Measurements from ENCODE around the gene POLR1A.

Gene POLR1A

DNA sequence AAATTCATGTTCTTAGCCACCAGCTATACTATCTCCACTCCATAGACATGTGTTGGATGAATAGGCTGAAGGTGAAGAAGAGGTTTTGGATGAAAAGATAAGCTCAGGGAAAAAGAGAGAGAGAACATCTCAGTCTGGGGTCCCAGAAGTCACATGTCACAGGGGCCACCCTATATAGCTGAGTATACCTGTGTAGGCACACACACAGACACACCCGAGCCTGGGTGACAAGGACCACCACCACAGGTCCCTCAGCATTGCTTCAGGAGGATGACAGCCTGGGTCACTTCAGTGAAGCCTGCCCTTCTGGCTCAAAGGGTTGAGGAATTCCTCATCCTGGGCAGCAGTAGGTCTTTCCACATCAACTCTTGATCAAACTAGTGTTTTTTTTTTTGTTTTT is 56.2 kb downstream of the POLR1A start:
- H3K4me1 ChIP-seq (ENCODE audit: control insufficient read depth, insufficient read depth, low read length): no peaks in the 10 kb centered on the region
- CTCF ChIA-PET: no interaction called here
- POLR2A ChIA-PET: no interaction called here

DNA sequence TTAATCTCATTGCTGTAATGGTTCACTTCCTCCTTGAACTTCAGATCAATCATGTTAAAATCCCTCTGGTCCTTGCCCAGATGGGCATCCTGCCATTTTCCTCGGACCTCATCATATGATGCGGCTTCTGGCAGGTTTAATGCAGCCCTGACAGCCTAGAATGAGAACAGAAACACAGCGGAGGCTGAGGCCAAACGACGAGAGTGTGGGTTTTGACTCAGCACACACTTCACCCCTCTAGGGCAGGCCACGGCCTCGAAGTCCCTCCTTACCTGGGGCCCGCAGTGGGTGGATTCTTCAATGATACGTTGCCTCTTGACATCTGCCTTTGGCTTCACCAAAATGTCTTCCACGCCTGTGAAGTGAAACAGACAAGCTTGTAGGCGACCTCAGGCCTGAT is 56.8 kb downstream of the POLR1A start:
- Histone ChIP-seq H3K36me3 (ENCODE audit: control insufficient read depth in 2 of 2, insufficient read depth in 1 of 2, low read length in 2 of 2) (peaks cover 30 to 96% of the 10 kb centered on the region in 2 experiments), H3K27ac (ENCODE audit: extremely low read depth, low read depth, low read length) (no peak overlapping the region), H3K4me3 (ENCODE audit: low read depth, low read length) (no peak overlapping the region), H3K9me3 (ENCODE audit: control insufficient read depth, insufficient read depth, low read depth, low read length) (no peaks in the 10 kb centered on the region), H3K4me1 (ENCODE audit: control insufficient read depth, insufficient read depth, low read length) (no peaks in the 10 kb centered on the region)
- ChIA-PET POLR2A (no interaction called here), CTCF (no interaction called here)
- TF ChIP-seq ZNF274 (IDR thresholded peaks at IDR 0.05; ENCODE audit: low read length) (no peak), ZNF274 (tag by site-specific recombination; IDR thresholded peaks at IDR 0.05; ENCODE audit: borderline replicate concordance) (no peak), ZNF555 (tag by site-specific recombination; conservative IDR thresholded peaks at IDR 0.05) (no peak), ZBTB17 (tag by site-specific recombination; IDR thresholded peaks at IDR 0.05) (no peak), ZNF544 (tag by site-specific recombination; IDR thresholded peaks at IDR 0.05) (no peak), ZNF202 (tag by site-specific recombination; IDR thresholded peaks at IDR 0.05; ENCODE audit: borderline replicate concordance) (no peak), WT1 (tag by site-specific recombination; IDR thresholded peaks at IDR 0.05) (no peak), ZNF677 (tag by site-specific recombination; IDR thresholded peaks at IDR 0.05) (no peak), ZEB2 (tag by site-specific recombination; IDR thresholded peaks at IDR 0.05) (no peak), ZIC2 (tag by site-specific recombination; IDR thresholded peaks at IDR 0.05) (no peak), ZNF501 (tag by site-specific recombination; IDR thresholded peaks at IDR 0.05) (no peak), ZNF138 (tag by site-specific recombination; IDR thresholded peaks at IDR 0.05; ENCODE audit: borderline replicate concordance) (no peak)
- TF ChIP-seq, protein P1, sequence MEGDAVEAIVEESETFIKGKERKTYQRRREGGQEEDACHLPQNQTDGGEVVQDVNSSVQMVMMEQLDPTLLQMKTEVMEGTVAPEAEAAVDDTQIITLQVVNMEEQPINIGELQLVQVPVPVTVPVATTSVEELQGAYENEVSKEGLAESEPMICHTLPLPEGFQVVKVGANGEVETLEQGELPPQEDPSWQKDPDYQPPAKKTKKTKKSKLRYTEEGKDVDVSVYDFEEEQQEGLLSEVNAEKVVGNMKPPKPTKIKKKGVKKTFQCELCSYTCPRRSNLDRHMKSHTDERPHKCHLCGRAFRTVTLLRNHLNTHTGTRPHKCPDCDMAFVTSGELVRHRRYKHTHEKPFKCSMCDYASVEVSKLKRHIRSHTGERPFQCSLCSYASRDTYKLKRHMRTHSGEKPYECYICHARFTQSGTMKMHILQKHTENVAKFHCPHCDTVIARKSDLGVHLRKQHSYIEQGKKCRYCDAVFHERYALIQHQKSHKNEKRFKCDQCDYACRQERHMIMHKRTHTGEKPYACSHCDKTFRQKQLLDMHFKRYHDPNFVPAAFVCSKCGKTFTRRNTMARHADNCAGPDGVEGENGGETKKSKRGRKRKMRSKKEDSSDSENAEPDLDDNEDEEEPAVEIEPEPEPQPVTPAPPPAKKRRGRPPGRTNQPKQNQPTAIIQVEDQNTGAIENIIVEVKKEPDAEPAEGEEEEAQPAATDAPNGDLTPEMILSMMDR (tag by site-specific recombination; IDR thresholded peaks at IDR 0.05): no peak
- TF ChIP-seq, protein P2, sequence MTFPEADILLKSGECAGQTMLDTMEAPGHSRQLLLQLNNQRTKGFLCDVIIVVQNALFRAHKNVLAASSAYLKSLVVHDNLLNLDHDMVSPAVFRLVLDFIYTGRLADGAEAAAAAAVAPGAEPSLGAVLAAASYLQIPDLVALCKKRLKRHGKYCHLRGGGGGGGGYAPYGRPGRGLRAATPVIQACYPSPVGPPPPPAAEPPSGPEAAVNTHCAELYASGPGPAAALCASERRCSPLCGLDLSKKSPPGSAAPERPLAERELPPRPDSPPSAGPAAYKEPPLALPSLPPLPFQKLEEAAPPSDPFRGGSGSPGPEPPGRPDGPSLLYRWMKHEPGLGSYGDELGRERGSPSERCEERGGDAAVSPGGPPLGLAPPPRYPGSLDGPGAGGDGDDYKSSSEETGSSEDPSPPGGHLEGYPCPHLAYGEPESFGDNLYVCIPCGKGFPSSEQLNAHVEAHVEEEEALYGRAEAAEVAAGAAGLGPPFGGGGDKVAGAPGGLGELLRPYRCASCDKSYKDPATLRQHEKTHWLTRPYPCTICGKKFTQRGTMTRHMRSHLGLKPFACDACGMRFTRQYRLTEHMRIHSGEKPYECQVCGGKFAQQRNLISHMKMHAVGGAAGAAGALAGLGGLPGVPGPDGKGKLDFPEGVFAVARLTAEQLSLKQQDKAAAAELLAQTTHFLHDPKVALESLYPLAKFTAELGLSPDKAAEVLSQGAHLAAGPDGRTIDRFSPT (tag by site-specific recombination; IDR thresholded peaks at IDR 0.05): no peak
- TF ChIP-seq, protein P3, sequence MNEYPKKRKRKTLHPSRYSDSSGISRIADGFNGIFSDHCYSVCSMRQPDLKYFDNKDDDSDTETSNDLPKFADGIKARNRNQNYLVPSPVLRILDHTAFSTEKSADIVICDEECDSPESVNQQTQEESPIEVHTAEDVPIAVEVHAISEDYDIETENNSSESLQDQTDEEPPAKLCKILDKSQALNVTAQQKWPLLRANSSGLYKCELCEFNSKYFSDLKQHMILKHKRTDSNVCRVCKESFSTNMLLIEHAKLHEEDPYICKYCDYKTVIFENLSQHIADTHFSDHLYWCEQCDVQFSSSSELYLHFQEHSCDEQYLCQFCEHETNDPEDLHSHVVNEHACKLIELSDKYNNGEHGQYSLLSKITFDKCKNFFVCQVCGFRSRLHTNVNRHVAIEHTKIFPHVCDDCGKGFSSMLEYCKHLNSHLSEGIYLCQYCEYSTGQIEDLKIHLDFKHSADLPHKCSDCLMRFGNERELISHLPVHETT (tag by site-specific recombination; IDR thresholded peaks at IDR 0.05): no peak
- TF ChIP-seq, protein P4, sequence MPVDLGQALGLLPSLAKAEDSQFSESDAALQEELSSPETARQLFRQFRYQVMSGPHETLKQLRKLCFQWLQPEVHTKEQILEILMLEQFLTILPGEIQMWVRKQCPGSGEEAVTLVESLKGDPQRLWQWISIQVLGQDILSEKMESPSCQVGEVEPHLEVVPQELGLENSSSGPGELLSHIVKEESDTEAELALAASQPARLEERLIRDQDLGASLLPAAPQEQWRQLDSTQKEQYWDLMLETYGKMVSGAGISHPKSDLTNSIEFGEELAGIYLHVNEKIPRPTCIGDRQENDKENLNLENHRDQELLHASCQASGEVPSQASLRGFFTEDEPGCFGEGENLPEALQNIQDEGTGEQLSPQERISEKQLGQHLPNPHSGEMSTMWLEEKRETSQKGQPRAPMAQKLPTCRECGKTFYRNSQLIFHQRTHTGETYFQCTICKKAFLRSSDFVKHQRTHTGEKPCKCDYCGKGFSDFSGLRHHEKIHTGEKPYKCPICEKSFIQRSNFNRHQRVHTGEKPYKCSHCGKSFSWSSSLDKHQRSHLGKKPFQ (tag by site-specific recombination; IDR thresholded peaks at IDR 0.05): no peak

More for the DNA sequence above, 56.2 kb downstream of the POLR1A start:
- no peak for TF ChIP-seq ZIC2 (tag by site-specific recombination; IDR thresholded peaks at IDR 0.05)
- no peak for TF ChIP-seq ZSCAN30 (tag by site-specific recombination; IDR thresholded peaks at IDR 0.05)
- TF ChIP-seq ZNF211 (tag by site-specific recombination; IDR thresholded peaks at IDR 0.05; ENCODE audit: low read depth): no peak
- TF ChIP-seq, protein P5, sequence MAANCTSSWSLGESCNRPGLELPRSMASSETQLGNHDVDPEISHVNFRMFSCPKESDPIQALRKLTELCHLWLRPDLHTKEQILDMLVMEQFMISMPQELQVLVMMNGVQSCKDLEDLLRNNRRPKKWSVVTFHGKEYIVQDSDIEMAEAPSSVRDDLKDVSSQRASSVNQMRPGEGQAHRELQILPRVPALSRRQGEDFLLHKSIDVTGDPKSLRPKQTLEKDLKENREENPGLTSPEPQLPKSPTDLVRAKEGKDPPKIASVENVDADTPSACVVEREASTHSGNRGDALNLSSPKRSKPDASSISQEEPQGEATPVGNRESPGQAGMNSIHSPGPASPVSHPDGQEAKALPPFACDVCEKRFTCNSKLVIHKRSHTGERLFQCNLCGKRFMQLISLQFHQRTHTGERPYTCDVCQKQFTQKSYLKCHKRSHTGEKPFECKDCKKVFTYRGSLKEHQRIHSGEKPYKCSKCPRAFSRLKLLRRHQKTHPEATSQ (tag by site-specific recombination; IDR thresholded peaks at IDR 0.05): no peak
- TF ChIP-seq ZNF214 (tag by site-specific recombination; IDR thresholded peaks at IDR 0.05; ENCODE audit: borderline replicate concordance): no peak
- Histone ChIP-seq H3K4me3 (ENCODE audit: low read depth, low read length) (no peak overlapping the region), H3K9me3 (ENCODE audit: control insufficient read depth, insufficient read depth, low read depth, low read length) (no peaks in the 10 kb centered on the region), H3K27ac (ENCODE audit: extremely low read depth, low read depth, low read length) (no peak overlapping the region), H3K36me3 (ENCODE audit: control insufficient read depth in 2 of 2, insufficient read depth in 1 of 2, low read length in 2 of 2) (peaks cover 30 to 95% of the 10 kb centered on the region in 2 experiments)
